ENCODE measurements around the gene ZNF333.

DNA sequence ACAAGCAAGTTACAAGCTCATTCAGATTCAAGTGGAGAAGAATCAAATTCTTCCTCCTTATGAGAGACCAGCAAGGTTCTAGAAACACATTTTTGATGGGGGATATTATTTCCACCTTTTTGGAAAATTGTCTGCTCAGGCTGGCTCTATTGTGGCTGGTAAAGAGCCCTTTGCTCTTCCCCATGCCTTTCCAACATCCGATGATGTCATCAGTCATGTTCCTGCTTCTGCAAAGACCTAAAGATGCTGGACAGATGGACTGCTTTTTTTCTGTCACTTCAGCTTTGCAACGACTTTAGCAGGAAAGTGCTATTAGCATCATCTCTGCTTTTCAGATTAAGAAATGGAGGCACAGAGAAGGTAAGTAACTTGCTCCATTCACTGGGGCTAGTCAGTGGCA lies 19.4 kb upstream of the ZNF333 start:
- TF ChIP-seq, protein P1, sequence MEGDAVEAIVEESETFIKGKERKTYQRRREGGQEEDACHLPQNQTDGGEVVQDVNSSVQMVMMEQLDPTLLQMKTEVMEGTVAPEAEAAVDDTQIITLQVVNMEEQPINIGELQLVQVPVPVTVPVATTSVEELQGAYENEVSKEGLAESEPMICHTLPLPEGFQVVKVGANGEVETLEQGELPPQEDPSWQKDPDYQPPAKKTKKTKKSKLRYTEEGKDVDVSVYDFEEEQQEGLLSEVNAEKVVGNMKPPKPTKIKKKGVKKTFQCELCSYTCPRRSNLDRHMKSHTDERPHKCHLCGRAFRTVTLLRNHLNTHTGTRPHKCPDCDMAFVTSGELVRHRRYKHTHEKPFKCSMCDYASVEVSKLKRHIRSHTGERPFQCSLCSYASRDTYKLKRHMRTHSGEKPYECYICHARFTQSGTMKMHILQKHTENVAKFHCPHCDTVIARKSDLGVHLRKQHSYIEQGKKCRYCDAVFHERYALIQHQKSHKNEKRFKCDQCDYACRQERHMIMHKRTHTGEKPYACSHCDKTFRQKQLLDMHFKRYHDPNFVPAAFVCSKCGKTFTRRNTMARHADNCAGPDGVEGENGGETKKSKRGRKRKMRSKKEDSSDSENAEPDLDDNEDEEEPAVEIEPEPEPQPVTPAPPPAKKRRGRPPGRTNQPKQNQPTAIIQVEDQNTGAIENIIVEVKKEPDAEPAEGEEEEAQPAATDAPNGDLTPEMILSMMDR (IDR thresholded peaks at IDR 0.05; ENCODE audit: poor library complexity, severe bottlenecking), result no peak
- no peak for TF ChIP-seq EP300 (conservative IDR thresholded peaks at IDR 0.05; ENCODE audit: poor library complexity, severe bottlenecking)

Measured in neural cell (in vitro differentiated cells).